GM19468 (cell line): ENCODE results near the gene FYB1.

ENCODE experiments used
- ATAC-seq: cut with Tn5 transposase; IDR thresholded peaks from one replicate; pipeline ENCODE4 v1.9.1; 2021; ENCODE audit warnings: mild to moderate bottlenecking, moderate library complexity, moderate number of reproducible peaks; ENCODE audit not compliant: unreplicated experiment; ENCODE audit errors: extremely low read depth

Gene FYB1

GRCh38 chr5:39064450-39064849 is 154.9 kb downstream of the FYB1 start:
- ATAC-seq: no peak

GRCh38 chr5:39063037-39063436 is 156.3 kb downstream of the FYB1 start:
- no peak for ATAC-seq

- ATAC-seq: no peak
These were observed 156.8 kb downstream of the FYB1 start for GRCh38 chr5:39062530-39062929.

- no peak for ATAC-seq
These were observed 157.3 kb downstream of the FYB1 start for GRCh38 chr5:39062104-39062503.

GRCh38 chr5:39059064-39059463 is 160.3 kb downstream of the FYB1 start:
- no peak for ATAC-seq

- ATAC-seq: peak; percentile 80
These were observed 161.0 kb downstream of the FYB1 start for GRCh38 chr5:39058178-39058921.

GRCh38 chr5:39057734-39058133 is 161.6 kb downstream of the FYB1 start:
- no peak for ATAC-seq

GRCh38 chr5:39055768-39056398 is 163.5 kb downstream of the FYB1 start:
- ATAC-seq: no peak
